Subcutaneous adipose tissue (tissue), 4 donors: ENCODE measurements around the gene GPR156. TPM values are rescaled to one million over a fixed set of nuclear protein-coding genes. Genes with fewer than 3 reads are reported as not detected.

Source experiments
- CTCF ChIP-seq: fragments of 450-650 bp; IDR thresholded peaks from one replicate; pipeline ENCODE4 v1.5.1; 2016; ENCODE audit warnings: low read depth, mild to moderate bottlenecking, control low read depth, antibody characterized with exemption, moderate library complexity
- total RNA-seq, 4 donors: library from RNA; depleted of rRNA; stranded (reverse); fragments of >200 nt; gene quantifications; one replicate each; pipeline ENCODE4 v1.1.0, GENCODE V29; 2016

The GPR156 gene
- total RNA-seq, 4 donors from 2014 or later = 0.44 to 1.4 (median 0.57) TPM; not detected in 1

- no peak for TF ChIP-seq CTCF
These were observed 88.2 kb downstream of the GPR156 start for GRCh38 chr3:120196812-120197211.

- TF ChIP-seq CTCF = no peak
These were observed 88.7 kb downstream of the GPR156 start for GRCh38 chr3:120196333-120196732.

GRCh38 chr3:120193554-120193953, 91.5 kb downstream of the GPR156 start:
- TF ChIP-seq CTCF = no peak

DNA sequence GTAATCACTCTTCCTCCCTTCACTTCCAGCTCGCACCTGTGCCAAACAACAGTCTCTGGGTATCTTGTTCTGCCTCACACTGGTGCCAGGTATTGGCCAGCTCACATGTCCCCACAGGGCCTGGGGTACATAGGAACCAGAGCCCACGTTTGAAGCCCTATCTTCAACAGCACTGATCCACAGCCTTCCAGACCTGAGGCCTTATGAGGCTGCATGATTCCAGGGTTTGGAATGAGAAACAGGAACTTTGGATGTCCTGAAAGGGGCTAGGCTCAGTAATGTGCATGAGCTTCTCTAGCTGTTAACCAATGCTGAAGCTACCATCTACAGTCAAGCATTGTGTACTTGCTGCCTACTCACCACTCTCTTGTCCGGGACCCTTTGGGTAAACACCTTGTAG, 92.4 kb downstream of the GPR156 start:
- no peak for TF ChIP-seq CTCF

- no peak for TF ChIP-seq CTCF
These were observed 92.9 kb downstream of the GPR156 start for GRCh38 chr3:120192159-120192558.

DNA sequence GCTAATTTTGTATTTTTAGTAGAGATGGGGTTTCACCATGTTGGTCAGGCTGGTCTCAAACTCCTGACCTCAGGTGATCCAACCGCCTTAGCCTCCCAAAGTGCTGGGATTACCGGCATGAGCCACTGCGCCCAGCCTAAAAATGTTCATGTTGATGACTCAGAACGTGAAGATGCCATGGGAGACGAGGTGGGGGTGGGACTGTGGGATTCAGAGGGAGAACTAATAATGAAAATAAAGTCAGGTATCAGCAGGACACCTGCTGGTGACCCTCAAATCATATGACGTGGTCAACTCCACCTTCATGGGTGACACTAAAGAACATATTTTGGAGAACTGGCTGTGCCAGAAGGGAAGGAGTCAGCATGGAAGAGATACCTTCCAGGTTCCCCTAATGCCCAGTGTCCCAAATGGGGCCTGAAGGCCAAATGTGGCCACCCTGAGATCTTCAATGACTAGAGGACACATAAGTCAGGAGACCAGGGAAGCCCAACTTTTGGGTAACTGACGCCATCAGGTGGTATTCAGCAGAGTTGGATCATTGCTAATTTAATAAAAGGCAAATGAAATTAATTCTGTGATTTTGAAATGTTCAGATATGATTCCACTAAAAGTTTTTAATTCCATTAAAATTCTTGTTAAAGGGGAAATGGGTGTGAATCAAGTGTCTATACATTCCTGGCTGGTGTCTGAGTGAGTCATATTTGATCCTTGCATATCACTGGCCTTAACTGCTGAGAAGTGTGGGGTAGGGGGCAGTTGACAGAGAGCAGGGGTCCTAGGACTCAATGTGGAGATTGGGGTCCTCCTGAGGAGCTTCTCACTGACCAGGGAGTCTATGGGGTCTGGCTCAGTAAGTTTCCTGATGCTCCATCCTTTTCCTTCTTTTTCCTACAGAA, 102.2 kb downstream of the GPR156 start:
- no peak for TF ChIP-seq CTCF

DNA sequence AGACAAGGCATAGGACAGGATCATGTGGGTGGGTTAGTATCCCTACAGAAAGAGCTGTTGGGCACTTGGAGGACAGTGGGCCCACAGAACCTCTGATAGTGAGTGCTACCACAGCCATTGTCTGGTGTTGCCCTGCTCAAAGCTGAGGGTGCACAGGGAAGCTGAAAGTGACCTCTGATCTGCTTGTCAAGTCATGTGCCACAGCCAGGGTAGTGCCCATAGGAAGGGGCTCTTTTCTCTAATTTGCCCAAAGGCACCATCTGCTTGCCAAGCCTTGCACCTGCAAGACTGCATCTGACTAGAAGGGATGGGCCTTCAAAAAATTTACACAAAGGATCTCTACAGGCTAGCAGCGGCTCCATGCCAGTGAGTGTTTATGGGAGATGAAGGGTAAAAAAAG, 103.4 kb downstream of the GPR156 start:
- no peak for TF ChIP-seq CTCF
